GM23338 (cell line): ENCODE data around the gene SIVA1. TPM values are rescaled to one million over a fixed set of nuclear protein-coding genes. Genes with fewer than 3 reads are reported as not detected.

Experiments used
- ATAC-seq: fragments of 200-7000 bp; cut with Tn5 transposase; 3 replicates; pipeline ENCODE4 v1.9.1; 2020
- DNase-seq: peaks from one replicate; pipeline ENCODE4 v3.0.0-alpha.2; 2015; ENCODE audit warnings: low spot score
- H2AFZ ChIP-seq: fragments of 200-600 bp; sonication (generic); 2 replicates; pipeline ENCODE4 v1.8.0; 2016; ENCODE audit warnings: antibody characterized with exemption, mild to moderate bottlenecking, moderate library complexity
- H3F3A ChIP-seq: fragments of 200-600 bp; sonication (generic); replicated peaks from 2 replicates; pipeline ENCODE4 v1.8.0; 2017; ENCODE audit warnings: antibody characterized with exemption, mixed run types, low read depth
- H3K27ac ChIP-seq: fragments of 200-600 bp; sonication (generic); 2 replicates; pipeline ENCODE4 v1.6.1; 2016; ENCODE audit warnings: low read depth
- H3K27me3 ChIP-seq: fragments of 200-600 bp; sonication (generic); 2 replicates; pipeline ENCODE4 v1.8.0; 2016; ENCODE audit warnings: mild to moderate bottlenecking, mixed run types, moderate library complexity; ENCODE audit not compliant: insufficient read depth
- H3K36me3 ChIP-seq: fragments of 200-600 bp; sonication (generic); 2 replicates; pipeline ENCODE4 v1.8.0; 2016; ENCODE audit warnings: mild to moderate bottlenecking; ENCODE audit not compliant: insufficient read depth
- H3K4me1 ChIP-seq: fragments of 200-600 bp; sonication (generic); 2 replicates; pipeline ENCODE4 v1.8.0; 2016; ENCODE audit warnings: mild to moderate bottlenecking, moderate library complexity; ENCODE audit not compliant: insufficient read depth
- H3K4me2 ChIP-seq: fragments of 200-600 bp; sonication (generic); 2 replicates; pipeline ENCODE4 v1.7.1; 2017; ENCODE audit warnings: mixed run types
- H3K4me3 ChIP-seq: fragments of 200-600 bp; sonication (generic); 2 replicates; pipeline ENCODE4 v1.6.1; 2016; ENCODE audit warnings: mixed run types
- H3K79me2 ChIP-seq: fragments of 200-600 bp; sonication (generic); replicated peaks from 2 replicates; pipeline ENCODE4 v1.8.0; 2017; ENCODE audit warnings: mild to moderate bottlenecking; ENCODE audit not compliant: insufficient read depth
- H3K9me2 ChIP-seq: fragments of 200-600 bp; sonication (generic); 2 replicates; pipeline ENCODE4 v1.8.0; 2017; ENCODE audit not compliant: insufficient read depth
- H4K20me1 ChIP-seq: fragments of 200-600 bp; sonication (generic); replicated peaks from 2 replicates; pipeline ENCODE4 v1.8.0; 2017; ENCODE audit warnings: mild to moderate bottlenecking; ENCODE audit not compliant: insufficient read depth
- H3K27ac Mint-ChIP-seq: 2 replicates; pipeline ENCODE4 v1.8.0; 2020; ENCODE audit warnings: inconsistent platforms, mild to moderate bottlenecking, moderate library complexity, mixed read lengths
- H3K27me3 Mint-ChIP-seq: 3 replicates; pipeline ENCODE4 v1.8.0; 2022; ENCODE audit warnings: low read depth, mild to moderate bottlenecking, moderate library complexity, mixed read lengths, inconsistent platforms; ENCODE audit not compliant: insufficient read depth, poor library complexity
- H3K36me3 Mint-ChIP-seq: 3 replicates; pipeline ENCODE4 v1.8.0; 2021; ENCODE audit warnings: low read depth, mild to moderate bottlenecking, inconsistent platforms, moderate library complexity, mixed read lengths
- H3K4me1 Mint-ChIP-seq: 3 replicates; pipeline ENCODE4 v1.8.0; 2020; ENCODE audit warnings: mild to moderate bottlenecking, inconsistent platforms, mixed read lengths
- H3K4me3 Mint-ChIP-seq: 3 replicates; pipeline ENCODE4 v1.8.0; 2021; ENCODE audit warnings: moderate library complexity, mild to moderate bottlenecking, inconsistent platforms, mixed read lengths
- H3K9me3 Mint-ChIP-seq: 3 replicates; pipeline ENCODE4 v1.8.0; 2020; ENCODE audit warnings: moderate library complexity, mild to moderate bottlenecking, inconsistent platforms, mixed read lengths
- CREB1 ChIP-seq: fragments of 250-450 bp; sonication (Bioruptor Pico); IDR thresholded peaks from 2 replicates; pipeline ENCODE4 v1.5.0; 2020; ENCODE audit warnings: low read depth, mild to moderate bottlenecking, moderate library complexity
- EZH2phosphoT487 ChIP-seq: fragments of 200-600 bp; sonication (generic); IDR thresholded peaks from one replicate; pipeline ENCODE4 v1.8.1; 2018; ENCODE audit warnings: antibody characterized with exemption; ENCODE audit not compliant: unreplicated experiment
- JUNB ChIP-seq: IDR thresholded peaks from one replicate; pipeline ENCODE4 v1.6.1; 2016; ENCODE audit warnings: antibody characterized with exemption; ENCODE audit not compliant: unreplicated experiment
- NANOG ChIP-seq: IDR thresholded peaks from 2 replicates; pipeline ENCODE4 v1.6.1; 2016; ENCODE audit warnings: antibody characterized with exemption, borderline replicate concordance
- POLR2AphosphoS5 ChIP-seq: IDR thresholded peaks from 2 replicates; pipeline ENCODE4 v1.6.1; 2016; ENCODE audit warnings: antibody characterized with exemption, low read depth
- ZNF114 ChIP-seq: fragments of 250-450 bp; sonication (Bioruptor Pico); IDR thresholded peaks from 2 replicates; pipeline ENCODE4 v1.5.0; 2020; ENCODE audit warnings: mild to moderate bottlenecking, moderate library complexity
- ZNF331 ChIP-seq: fragments of 250-450 bp; sonication (Bioruptor Pico); IDR thresholded peaks from 2 replicates; pipeline ENCODE4 v1.5.0; 2020; ENCODE audit warnings: low read depth, mild to moderate bottlenecking, moderate library complexity
- polyA plus RNA-seq: library from polyadenylated mRNA; unstranded; fragments of >200 nt; fragmentation: Nextera tagmentation; extraction: Ambion mirVana; gene quantifications from 2 replicates; pipeline ENCODE4 v1.2.1, GENCODE V29; 2016
- total RNA-seq: library from RNA; depleted of rRNA; stranded (reverse); fragments of >200 nt; shearing (Covaris generic); gene quantifications from 2 replicates; pipeline ENCODE4 v1.2.3, GENCODE V29; 2014
- TF ChIP-seq, protein P1 (sequence below): IDR thresholded peaks from one replicate; pipeline ENCODE4 v1.6.1; 2018; ENCODE audit warnings: antibody characterized with exemption; ENCODE audit not compliant: unreplicated experiment
- TF ChIP-seq, protein P2 (sequence below): IDR thresholded peaks from 2 replicates; pipeline ENCODE4 v1.6.1; 2016; ENCODE audit warnings: antibody characterized with exemption
- TF ChIP-seq, protein P3 (sequence below), 2 experiments: fragments of 200-600 bp in 1 of 2; sonication (generic) in 1 of 2; conservative IDR thresholded peaks; 2 replicates each; pipeline versions ENCODE4 v1.5.1 to v1.6.1; 2016 to 2017; ENCODE audit warnings: antibody characterized with exemption in 2 of 2, low read depth in 2 of 2, mild to moderate bottlenecking in 2 of 2, moderate library complexity in 1 of 2

SIVA1 gene
- total and polyA plus RNA-seq, 2 experiments from 2014 or later = 215 to 392 TPM

DNA sequence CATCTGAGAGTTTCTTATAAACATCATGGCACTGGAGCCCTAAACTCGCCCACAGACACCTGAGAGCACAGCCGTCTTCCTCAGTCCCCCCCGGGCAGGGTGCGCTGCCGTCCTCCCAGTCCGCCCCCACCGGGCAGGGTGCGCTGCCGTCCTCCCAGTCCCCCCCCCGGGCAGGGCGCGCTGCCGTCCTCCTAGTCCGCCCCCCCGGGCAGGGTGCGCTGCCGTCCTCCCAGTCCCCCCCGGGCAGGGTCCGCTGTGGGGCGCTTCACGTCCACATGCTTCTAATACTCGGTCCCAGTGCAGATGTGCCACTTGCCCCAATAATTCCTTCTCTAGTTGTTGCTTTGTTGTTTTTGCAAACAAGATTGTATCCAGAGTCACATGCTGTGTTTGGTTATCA, 35.8 kb upstream of the SIVA1 start:
- DNase-seq (no peak), ATAC-seq (no peak)
- no peaks in the 10 kb centered on the region for H3K27me3 ChIP-seq
- Mint-ChIP-seq H3K9me3 (no peaks in the 10 kb centered on the region), H3K4me3 (no peak overlapping the region), H3K36me3 (peaks cover 6% of the 10 kb centered on the region), H3K4me1 (0 out of 3 replicates have a peak, but pooled peaks cover 2% of the 10 kb centered on the region), H3K27ac (no peak overlapping the region), H3K27me3 (peaks cover 8% of the 10 kb centered on the region)
- H3K4me2 ChIP-seq = no peak overlapping the region
- no peak for TF ChIP-seq EZH2phosphoT487
- no peak for TF ChIP-seq NANOG
- TF ChIP-seq, protein P1, sequence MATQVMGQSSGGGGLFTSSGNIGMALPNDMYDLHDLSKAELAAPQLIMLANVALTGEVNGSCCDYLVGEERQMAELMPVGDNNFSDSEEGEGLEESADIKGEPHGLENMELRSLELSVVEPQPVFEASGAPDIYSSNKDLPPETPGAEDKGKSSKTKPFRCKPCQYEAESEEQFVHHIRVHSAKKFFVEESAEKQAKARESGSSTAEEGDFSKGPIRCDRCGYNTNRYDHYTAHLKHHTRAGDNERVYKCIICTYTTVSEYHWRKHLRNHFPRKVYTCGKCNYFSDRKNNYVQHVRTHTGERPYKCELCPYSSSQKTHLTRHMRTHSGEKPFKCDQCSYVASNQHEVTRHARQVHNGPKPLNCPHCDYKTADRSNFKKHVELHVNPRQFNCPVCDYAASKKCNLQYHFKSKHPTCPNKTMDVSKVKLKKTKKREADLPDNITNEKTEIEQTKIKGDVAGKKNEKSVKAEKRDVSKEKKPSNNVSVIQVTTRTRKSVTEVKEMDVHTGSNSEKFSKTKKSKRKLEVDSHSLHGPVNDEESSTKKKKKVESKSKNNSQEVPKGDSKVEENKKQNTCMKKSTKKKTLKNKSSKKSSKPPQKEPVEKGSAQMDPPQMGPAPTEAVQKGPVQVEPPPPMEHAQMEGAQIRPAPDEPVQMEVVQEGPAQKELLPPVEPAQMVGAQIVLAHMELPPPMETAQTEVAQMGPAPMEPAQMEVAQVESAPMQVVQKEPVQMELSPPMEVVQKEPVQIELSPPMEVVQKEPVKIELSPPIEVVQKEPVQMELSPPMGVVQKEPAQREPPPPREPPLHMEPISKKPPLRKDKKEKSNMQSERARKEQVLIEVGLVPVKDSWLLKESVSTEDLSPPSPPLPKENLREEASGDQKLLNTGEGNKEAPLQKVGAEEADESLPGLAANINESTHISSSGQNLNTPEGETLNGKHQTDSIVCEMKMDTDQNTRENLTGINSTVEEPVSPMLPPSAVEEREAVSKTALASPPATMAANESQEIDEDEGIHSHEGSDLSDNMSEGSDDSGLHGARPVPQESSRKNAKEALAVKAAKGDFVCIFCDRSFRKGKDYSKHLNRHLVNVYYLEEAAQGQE = no peak
- no peak for TF ChIP-seq ZNF331
- TF ChIP-seq POLR2AphosphoS5 = no peak
- TF ChIP-seq JUNB = no peak
- TF ChIP-seq, protein P2, sequence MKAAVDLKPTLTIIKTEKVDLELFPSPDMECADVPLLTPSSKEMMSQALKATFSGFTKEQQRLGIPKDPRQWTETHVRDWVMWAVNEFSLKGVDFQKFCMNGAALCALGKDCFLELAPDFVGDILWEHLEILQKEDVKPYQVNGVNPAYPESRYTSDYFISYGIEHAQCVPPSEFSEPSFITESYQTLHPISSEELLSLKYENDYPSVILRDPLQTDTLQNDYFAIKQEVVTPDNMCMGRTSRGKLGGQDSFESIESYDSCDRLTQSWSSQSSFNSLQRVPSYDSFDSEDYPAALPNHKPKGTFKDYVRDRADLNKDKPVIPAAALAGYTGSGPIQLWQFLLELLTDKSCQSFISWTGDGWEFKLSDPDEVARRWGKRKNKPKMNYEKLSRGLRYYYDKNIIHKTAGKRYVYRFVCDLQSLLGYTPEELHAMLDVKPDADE = no peak
- TF ChIP-seq ZNF114 (CRISPR knock-in tag) = no peak
- TF ChIP-seq, protein P3, sequence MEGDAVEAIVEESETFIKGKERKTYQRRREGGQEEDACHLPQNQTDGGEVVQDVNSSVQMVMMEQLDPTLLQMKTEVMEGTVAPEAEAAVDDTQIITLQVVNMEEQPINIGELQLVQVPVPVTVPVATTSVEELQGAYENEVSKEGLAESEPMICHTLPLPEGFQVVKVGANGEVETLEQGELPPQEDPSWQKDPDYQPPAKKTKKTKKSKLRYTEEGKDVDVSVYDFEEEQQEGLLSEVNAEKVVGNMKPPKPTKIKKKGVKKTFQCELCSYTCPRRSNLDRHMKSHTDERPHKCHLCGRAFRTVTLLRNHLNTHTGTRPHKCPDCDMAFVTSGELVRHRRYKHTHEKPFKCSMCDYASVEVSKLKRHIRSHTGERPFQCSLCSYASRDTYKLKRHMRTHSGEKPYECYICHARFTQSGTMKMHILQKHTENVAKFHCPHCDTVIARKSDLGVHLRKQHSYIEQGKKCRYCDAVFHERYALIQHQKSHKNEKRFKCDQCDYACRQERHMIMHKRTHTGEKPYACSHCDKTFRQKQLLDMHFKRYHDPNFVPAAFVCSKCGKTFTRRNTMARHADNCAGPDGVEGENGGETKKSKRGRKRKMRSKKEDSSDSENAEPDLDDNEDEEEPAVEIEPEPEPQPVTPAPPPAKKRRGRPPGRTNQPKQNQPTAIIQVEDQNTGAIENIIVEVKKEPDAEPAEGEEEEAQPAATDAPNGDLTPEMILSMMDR (conservative IDR thresholded peaks at IDR 0.05; ENCODE audit: low read depth in 2 of 2) = no peak
- TF ChIP-seq CREB1 (CRISPR knock-in tag) = no peak
- no peaks in the 10 kb centered on the region for H3K9me2 ChIP-seq
- no peaks in the 10 kb centered on the region for H3K36me3 ChIP-seq
- H2AFZ ChIP-seq = no peak overlapping the region
- no peaks in the 10 kb centered on the region for H4K20me1 ChIP-seq
- no peaks in the 10 kb centered on the region for H3K4me1 ChIP-seq
- H3K79me2 ChIP-seq = no peaks in the 10 kb centered on the region
- H3K4me3 ChIP-seq = no peak overlapping the region
- no peaks in the 10 kb centered on the region for H3F3A ChIP-seq
- H3K27ac ChIP-seq = no peak overlapping the region

DNA sequence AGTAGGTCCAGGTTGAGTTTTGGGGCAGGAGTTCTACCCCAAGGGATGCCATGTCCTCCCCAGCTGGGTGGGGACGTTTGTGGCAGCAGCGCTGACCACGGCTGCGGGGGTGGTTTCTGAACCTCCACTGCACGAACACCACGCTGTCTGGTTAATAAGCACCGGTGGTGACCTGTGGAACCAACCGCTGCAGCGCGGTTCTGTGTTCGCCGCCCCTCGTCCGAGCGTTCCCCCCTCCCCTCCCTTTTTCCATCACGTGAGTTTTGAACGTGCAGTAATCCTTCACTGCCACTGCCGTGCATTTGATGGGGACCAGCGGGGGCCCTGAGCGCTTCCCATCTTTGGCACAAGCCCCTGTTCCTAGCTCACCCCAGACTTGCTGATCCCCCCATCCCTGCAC, 35.3 kb upstream of the SIVA1 start:
- no peaks in the 10 kb centered on the region for H3K9me2 ChIP-seq
- no peaks in the 10 kb centered on the region for H4K20me1 ChIP-seq
- peaks cover 6% of the 10 kb centered on the region for H3K36me3 Mint-ChIP-seq
- no peak overlapping the region for H2AFZ ChIP-seq
- no peaks in the 10 kb centered on the region for H3K27me3 ChIP-seq
- no peaks in the 10 kb centered on the region for H3K9me3 Mint-ChIP-seq
- no peak overlapping the region for H3K4me2 ChIP-seq
- H3K27ac ChIP-seq = no peak overlapping the region
- H3K36me3 ChIP-seq = no peaks in the 10 kb centered on the region
- no peak overlapping the region; the same call in 1 of the 2 replicates for H3K27ac Mint-ChIP-seq
- H3F3A ChIP-seq = no peaks in the 10 kb centered on the region
- no peak overlapping the region for H3K4me3 ChIP-seq
- DNase-seq (no peak), ATAC-seq (no peak)
- no peak overlapping the region for H3K4me3 Mint-ChIP-seq
- H3K79me2 ChIP-seq = no peaks in the 10 kb centered on the region
- H3K4me1 Mint-ChIP-seq = peaks cover 4% of the 10 kb centered on the region; the same call in 1 of the 3 replicates
- H3K27me3 Mint-ChIP-seq = peaks cover 8% of the 10 kb centered on the region
- H3K4me1 ChIP-seq = no peaks in the 10 kb centered on the region
- TF ChIP-seq, protein P3 (conservative IDR thresholded peaks at IDR 0.05; ENCODE audit: low read depth in 2 of 2) = no peak
